IMR-90 (cell line): ENCODE measurements around the gene CAT. TPM values are rescaled to one million over a fixed set of nuclear protein-coding genes. Genes with fewer than 3 reads are reported as not detected.
A peak's percentile ranks its signal among the peaks of the same experiment; 100 is the strongest.

ENCODE experiments used
- ATAC-seq: fragments of 200-7000 bp; cut with Tn5 transposase; 2 replicates; pipeline ENCODE4 v1.9.1; 2020; ENCODE audit warnings: low read depth, mild to moderate bottlenecking, moderate library complexity
- BruUV-seq: library from RNA; stranded (reverse); fragments of 400-500 nt; replicated peaks from 2 replicates; lab custom pipeline; 2021; lab: Mats Ljungman, UMichigan
- CTCF ChIA-PET: fragments of 300-600 bp; formaldehyde crosslinking; extraction: SDS; loops from one replicate; lab custom pipeline; 2021; ENCODE audit warnings: antibody characterized with exemption; lab: Yijun Ruan, JAX
- POLR2A ChIA-PET: fragments of 300-600 bp; sonication (Branson Sonifier 250); formaldehyde crosslinking; loops from one replicate; lab custom pipeline; 2022; ENCODE audit warnings: antibody characterized with exemption; ENCODE audit not compliant: unreplicated experiment; lab: Charles Lee
- DNase-seq: peaks from one replicate; pipeline ENCODE4 v3.0.0; 2013
- H2AFZ ChIP-seq: replicated peaks from 2 replicates; pipeline ENCODE3; 2013; ENCODE audit warnings: low read length, mild to moderate bottlenecking; ENCODE audit not compliant: poor library complexity
- H2AK5ac ChIP-seq: 2 replicates; pipeline ENCODE4 v1.6.1; 2013; ENCODE audit warnings: low read depth, low read length, inconsistent platforms
- H2AK9ac ChIP-seq: replicated peaks from 2 replicates; pipeline ENCODE3; 2013; ENCODE audit warnings: mild to moderate bottlenecking, low read depth, low read length, moderate library complexity; ENCODE audit not compliant: poor library complexity
- H2BK120ac ChIP-seq: 2 replicates; pipeline ENCODE4 v1.6.1; 2013; ENCODE audit warnings: low read depth, low read length, inconsistent platforms
- H2BK15ac ChIP-seq: 3 replicates; pipeline ENCODE4 v1.6.1; 2013; ENCODE audit warnings: low read depth, low read length, inconsistent platforms
- H2BK20ac ChIP-seq: 2 replicates; pipeline ENCODE4 v1.6.1; 2013; ENCODE audit warnings: low read depth, mild to moderate bottlenecking, inconsistent platforms, low read length, moderate library complexity
- H2BK5ac ChIP-seq: 2 replicates; pipeline ENCODE4 v1.6.1; 2013; ENCODE audit warnings: mild to moderate bottlenecking, low read depth, low read length, inconsistent platforms; ENCODE audit not compliant: poor library complexity, severe bottlenecking
- H3K14ac ChIP-seq: replicated peaks from 2 replicates; pipeline ENCODE4 v1.6.1; 2013; ENCODE audit warnings: low read depth, low read length, inconsistent platforms
- H3K18ac ChIP-seq: 2 replicates; pipeline ENCODE4 v1.6.1; 2013; ENCODE audit warnings: low read depth, low read length, control low read depth
- H3K23ac ChIP-seq: 2 replicates; pipeline ENCODE4 v1.6.1; 2013; ENCODE audit warnings: low read depth, low read length, inconsistent platforms
- H3K27ac ChIP-seq: 2 replicates; pipeline ENCODE4 v1.5.1; 2013; ENCODE audit warnings: mild to moderate bottlenecking, control low read depth, low read length; ENCODE audit not compliant: insufficient read depth
- H3K27me3 ChIP-seq: 2 replicates; pipeline ENCODE4 v1.6.1; 2013; ENCODE audit warnings: low read length; ENCODE audit not compliant: control insufficient read depth, insufficient read depth
- H3K36me3 ChIP-seq: 2 replicates; pipeline ENCODE4 v1.6.1; 2013; ENCODE audit warnings: low read length, mixed read lengths; ENCODE audit not compliant: control insufficient read depth, insufficient read depth
- H3K4ac ChIP-seq: 2 replicates; pipeline ENCODE4 v1.6.1; 2013; ENCODE audit warnings: low read depth, low read length, inconsistent platforms
- H3K4me1 ChIP-seq: 2 replicates; pipeline ENCODE4 v1.6.1; 2013; ENCODE audit warnings: low read length, mixed read lengths; ENCODE audit not compliant: control insufficient read depth, insufficient read depth
- H3K4me2 ChIP-seq: 2 replicates; pipeline ENCODE4 v1.6.1; 2013; ENCODE audit warnings: low read depth, mild to moderate bottlenecking, control low read depth, low read length, moderate library complexity
- H3K4me3 ChIP-seq: 2 replicates; pipeline ENCODE4 v1.5.1; 2013; ENCODE audit warnings: low read depth, mild to moderate bottlenecking, control low read depth, low read length, moderate library complexity; ENCODE audit not compliant: insufficient read depth
- H3K56ac ChIP-seq: 2 replicates; pipeline ENCODE4 v1.6.1; 2013; ENCODE audit warnings: low read length, inconsistent platforms; ENCODE audit not compliant: insufficient read depth; ENCODE audit errors: extremely low read depth
- H3K79me1 ChIP-seq, 2 experiments: 2 replicates each; pipeline ENCODE4 v1.6.1; 2013; ENCODE audit warnings: low read length in 2 of 2, inconsistent platforms in 1 of 2, low read depth in 1 of 2
- H3K9ac ChIP-seq: 2 replicates; pipeline ENCODE4 v1.6.1; 2013; ENCODE audit warnings: low read depth, low read length, control low read depth
- H3K9me1 ChIP-seq: 2 replicates; pipeline ENCODE4 v1.6.1; 2013; ENCODE audit warnings: low read length, inconsistent platforms; ENCODE audit not compliant: insufficient read depth
- H3K9me3 ChIP-seq: 2 replicates; pipeline ENCODE4 v1.6.1; 2013; ENCODE audit warnings: low read length; ENCODE audit not compliant: control insufficient read depth, insufficient read depth
- H4K20me1 ChIP-seq: 2 replicates; pipeline ENCODE4 v1.6.1; 2013; ENCODE audit warnings: low read length, inconsistent platforms; ENCODE audit not compliant: insufficient read depth
- H4K5ac ChIP-seq: 2 replicates; pipeline ENCODE4 v1.6.1; 2013; ENCODE audit warnings: mild to moderate bottlenecking, low read depth, low read length, control low read depth
- H4K8ac ChIP-seq, 2 experiments: 2 replicates each; pipeline ENCODE4 v1.6.1; 2013; ENCODE audit warnings: low read depth in 2 of 2, low read length in 2 of 2, control low read depth in 1 of 2, inconsistent platforms in 1 of 2
- H4K91ac ChIP-seq: 2 replicates; pipeline ENCODE4 v1.6.1; 2013; ENCODE audit warnings: low read depth, low read length, inconsistent platforms; ENCODE audit not compliant: insufficient read depth
- CEBPB ChIP-seq: IDR thresholded peaks from 2 replicates; pipeline ENCODE4 v1.6.1; 2012; ENCODE audit warnings: low read depth, low read length, improper control_type of control experiment
- MXI1 ChIP-seq: IDR thresholded peaks from 2 replicates; pipeline ENCODE4 v1.6.1; 2012; ENCODE audit warnings: low read depth, mild to moderate bottlenecking, low read length, moderate library complexity, borderline replicate concordance
- NFE2L2 ChIP-seq: fragments of 150-350 bp; IDR thresholded peaks from 2 replicates; pipeline ENCODE4 v1.6.1; 2016; ENCODE audit warnings: low read depth, mild to moderate bottlenecking, low read length
- WGBS, 2 experiments: methylation state at CpG; one replicate each; pipeline versions ENCODE4 v1.1.5 to v1.1.7; 2013; ENCODE audit warnings: missing lambda C conversion rate in 2 of 2; ENCODE audit not compliant: insufficient read length in 1 of 2; ENCODE audit errors: extremely low coverage in 2 of 2; 5-methylcytosine and 5-hydroxymethylcytosine counted together
- dilution Hi-C: fragments of 300-500 bp; cut with HindIII; formaldehyde crosslinking; loops from one replicate; pipeline ENCODE4 v1.14.3; 2018; ENCODE audit warnings: low sequenced_read_pairs; ENCODE audit not compliant: unreplicated experiment
- in situ Hi-C: fragments of 300-500 bp; cut with MboI; formaldehyde crosslinking; loops from 3 replicates; pipeline ENCODE4 v1.14.3; 2019; ENCODE audit warnings: low sequenced_read_pairs, inconsistent platforms, mixed read lengths
- intact Hi-C: fragments of 100-400 bp; cut with micrococcal nuclease; formaldehyde crosslinking; loops from 2 replicates; pipeline ENCODE4 v1.10.0; 2022
- polyA plus RNA-seq, 3 experiments: library from polyadenylated mRNA; depleted of rRNA; stranded (reverse); fragments of >200 nt; gene quantifications; 2 replicates each; pipeline ENCODE4 v1.2.3, GENCODE V29; 2012; ENCODE audit warnings: low replicate concordance in 1 of 3
- total RNA-seq: library from RNA; depleted of rRNA; stranded (reverse); fragments of >200 nt; gene quantifications from 2 replicates; pipeline ENCODE4 v1.2.3, GENCODE V29; 2012

The CAT gene
- total and polyA plus RNA-seq, 2 of the 4 experiments (the other 2 are of a cell fraction), result 52.5 to 80.5 TPM

DNA sequence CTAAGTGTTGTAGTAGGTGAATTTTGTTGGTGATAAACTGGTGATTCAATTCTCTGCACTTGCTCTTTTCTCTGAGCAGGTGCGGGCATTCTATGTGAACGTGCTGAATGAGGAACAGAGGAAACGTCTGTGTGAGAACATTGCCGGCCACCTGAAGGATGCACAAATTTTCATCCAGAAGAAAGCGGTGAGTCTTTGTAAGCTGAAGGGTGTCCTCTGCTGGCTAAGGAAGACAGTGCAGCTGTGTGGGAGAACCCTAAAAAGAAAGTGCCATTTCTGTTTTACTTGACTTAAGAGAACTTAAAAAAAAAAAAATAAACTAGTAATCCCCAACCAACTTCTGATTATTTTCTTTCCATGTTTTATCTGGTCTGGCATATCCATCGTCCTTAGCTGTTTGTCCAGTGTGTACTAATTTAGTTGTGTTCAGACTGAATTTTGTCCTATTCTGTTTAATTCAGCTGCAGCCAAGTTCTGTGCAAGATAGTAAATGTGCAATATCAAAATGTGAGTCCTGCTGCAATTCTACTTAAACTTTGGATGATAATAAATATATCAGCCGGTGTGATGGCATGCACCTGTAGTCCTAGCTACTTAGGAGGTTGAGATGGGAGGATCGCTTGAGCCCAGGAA lies 29.6 kb downstream of the CAT start (continued):
- no peak for TF ChIP-seq NFE2L2

DNA sequence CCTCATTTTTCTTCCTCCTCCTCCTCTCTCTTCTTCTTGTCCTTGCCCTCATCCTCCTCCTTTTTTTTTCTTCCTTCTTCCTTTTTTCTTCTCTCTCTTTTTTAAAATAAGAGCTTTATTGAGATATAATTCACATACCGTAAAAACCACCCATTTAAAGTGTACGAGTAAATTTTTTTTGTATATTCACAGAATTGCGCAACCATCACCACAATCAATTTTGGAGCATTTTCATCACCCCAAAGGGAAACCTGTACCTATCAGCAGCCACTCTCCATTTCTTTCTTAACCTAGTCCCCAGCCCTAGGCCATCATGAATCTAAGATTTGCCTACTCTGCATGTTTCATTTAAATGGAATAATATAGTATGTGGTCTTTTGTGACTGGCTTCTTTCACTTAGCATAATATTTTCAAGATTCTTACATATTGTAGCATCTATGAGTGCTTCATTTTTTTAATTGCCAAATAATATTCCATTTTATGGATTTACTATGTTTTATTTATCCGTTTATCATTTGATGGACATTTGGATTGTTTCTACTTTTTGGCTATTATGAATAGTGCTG lies 35.0 kb downstream of the CAT start:
- H4K20me1 ChIP-seq, result no peaks in the 10 kb centered on the region
- H4K5ac ChIP-seq, result no peak overlapping the region
- CTCF ChIA-PET, result no interaction called here
- TF ChIP-seq MXI1 (no peak), CEBPB (peak; percentile 92)
- dilution Hi-C loops (no loop called here), in situ Hi-C loops (no loop called here), intact Hi-C loops (no loop called here)
- H3K27me3 ChIP-seq, result peaks cover 11% of the 10 kb centered on the region
- H3K4me3 ChIP-seq, result no peak overlapping the region
- peaks cover 25% of the 10 kb centered on the region for H3K36me3 ChIP-seq
- H3K14ac ChIP-seq, result no peak overlapping the region
- no peaks in the 10 kb centered on the region for H3K4me1 ChIP-seq
- H3K4ac ChIP-seq, result no peak overlapping the region
- POLR2A ChIA-PET, result no interaction called here
- no peak for ATAC-seq
- no peaks in the 10 kb centered on the region for H3K9me3 ChIP-seq
- H2BK5ac ChIP-seq, result no peak overlapping the region
- no peak overlapping the region for H2AK5ac ChIP-seq
- no peak overlapping the region for H3K9ac ChIP-seq
- no peak overlapping the region for H2BK20ac ChIP-seq
- H3K18ac ChIP-seq, result no peak overlapping the region
- H3K79me1 ChIP-seq, result no peaks in the 10 kb centered on the region
- no peak overlapping the region for H3K23ac ChIP-seq
- no peak overlapping the region for H4K91ac ChIP-seq
- H3K56ac ChIP-seq, result no peak overlapping the region
- H2BK15ac ChIP-seq, result no peak overlapping the region
- no peak overlapping the region for H4K8ac ChIP-seq
- H3K9me1 ChIP-seq, result no peaks in the 10 kb centered on the region; the same call in 1 of the 2 replicates
- no TSS peak for BruUV-seq
- no peak overlapping the region for H2AK9ac ChIP-seq
- no peak overlapping the region for H2AFZ ChIP-seq
- H2BK120ac ChIP-seq, result no peak overlapping the region
- DNase-seq, result no peak
- no peak overlapping the region for H3K27ac ChIP-seq
- no CpG with 5 or more reads among the region's 4 CpGs for WGBS, 2 experiments
- no peak overlapping the region for H3K4me2 ChIP-seq
